ENCODE results near the gene NIPBL.

Gene NIPBL

GRCh38 chr5:36885149-36885548 is 8.6 kb downstream of the NIPBL start:
- Histone ChIP-seq H3K4me2 (ENCODE audit: insufficient read depth, low read length) (no peak overlapping the region), H3K9ac (ENCODE audit: low read depth, low read length) (no peak overlapping the region), H3K9me3 (ENCODE audit: insufficient read depth, low read length, severe bottlenecking) (no peaks in the 10 kb centered on the region), H3K4me1 (ENCODE audit: insufficient read depth, low read length) (peaks cover 20% of the 10 kb centered on the region), H2AFZ (ENCODE audit: low read depth, low read length) (no peak overlapping the region), H3K36me3 (ENCODE audit: insufficient read depth, low read length) (peaks cover 14% of the 10 kb centered on the region), H3K4me3 (ENCODE audit: low read depth in 1 of 2, low read length in 2 of 2) (no peak overlapping the region), H3K27me3 (ENCODE audit: insufficient read depth, low read length, poor library complexity) (no peaks in the 10 kb centered on the region), H3K27ac (ENCODE audit: low read length) (no peak overlapping the region), H3K79me2 (ENCODE audit: insufficient read depth, low read length) (peaks cover 100% of the 10 kb centered on the region), H4K20me1 (ENCODE audit: insufficient read depth, low read length) (peaks cover 73% of the 10 kb centered on the region)
- no peak for TF ChIP-seq EZH2 (IDR thresholded peaks at IDR 0.05; ENCODE audit: borderline replicate concordance, low read depth, low read length, severe bottlenecking)
- TF ChIP-seq CTCF (IDR thresholded peaks at IDR 0.05; ENCODE audit: borderline replicate concordance, extremely low read depth, low read length, poor library complexity, severe bottlenecking): no peak
- no peak for DNase-seq
- ATAC-seq (ENCODE audit: insufficient read depth, low read depth): no peak

GRCh38 chr5:36885566-36886485 is 9.3 kb downstream of the NIPBL start:
- Histone ChIP-seq H3K27me3 (ENCODE audit: insufficient read depth, low read length, poor library complexity) (no peaks in the 10 kb centered on the region), H4K20me1 (ENCODE audit: insufficient read depth, low read length) (peaks cover 75% of the 10 kb centered on the region), H3K4me1 (ENCODE audit: insufficient read depth, low read length) (peaks cover 16% of the 10 kb centered on the region), H3K36me3 (ENCODE audit: insufficient read depth, low read length) (peaks cover 19% of the 10 kb centered on the region), H3K27ac (ENCODE audit: low read length) (no peak overlapping the region), H3K4me2 (ENCODE audit: insufficient read depth, low read length) (no peak overlapping the region), H3K4me3 (ENCODE audit: low read depth in 1 of 2, low read length in 2 of 2) (no peak overlapping the region), H3K9me3 (ENCODE audit: insufficient read depth, low read length, severe bottlenecking) (no peaks in the 10 kb centered on the region), H3K9ac (ENCODE audit: low read depth, low read length) (no peak overlapping the region), H2AFZ (ENCODE audit: low read depth, low read length) (no peak overlapping the region), H3K79me2 (ENCODE audit: insufficient read depth, low read length) (peaks cover 100% of the 10 kb centered on the region)
- no peak for DNase-seq
- no peak for TF ChIP-seq CTCF (IDR thresholded peaks at IDR 0.05; ENCODE audit: borderline replicate concordance, extremely low read depth, low read length, poor library complexity, severe bottlenecking)
- no peak for TF ChIP-seq EZH2 (IDR thresholded peaks at IDR 0.05; ENCODE audit: borderline replicate concordance, low read depth, low read length, severe bottlenecking)
- ATAC-seq (ENCODE audit: insufficient read depth, low read depth): no peak

- no peak for TF ChIP-seq EZH2 (IDR thresholded peaks at IDR 0.05; ENCODE audit: borderline replicate concordance, low read depth, low read length, severe bottlenecking)
- TF ChIP-seq CTCF (IDR thresholded peaks at IDR 0.05; ENCODE audit: borderline replicate concordance, extremely low read depth, low read length, poor library complexity, severe bottlenecking): no peak
- Histone ChIP-seq H3K4me1 (ENCODE audit: insufficient read depth, low read length) (peaks cover 10% of the 10 kb centered on the region), H3K36me3 (ENCODE audit: insufficient read depth, low read length) (peaks cover 23% of the 10 kb centered on the region), H4K20me1 (ENCODE audit: insufficient read depth, low read length) (peaks cover 75% of the 10 kb centered on the region), H3K27me3 (ENCODE audit: insufficient read depth, low read length, poor library complexity) (no peaks in the 10 kb centered on the region), H3K9ac (ENCODE audit: low read depth, low read length) (no peak overlapping the region), H3K9me3 (ENCODE audit: insufficient read depth, low read length, severe bottlenecking) (no peaks in the 10 kb centered on the region), H2AFZ (ENCODE audit: low read depth, low read length) (no peak overlapping the region), H3K27ac (ENCODE audit: low read length) (no peak overlapping the region), H3K4me2 (ENCODE audit: insufficient read depth, low read length) (no peak overlapping the region), H3K4me3 (ENCODE audit: low read depth in 1 of 2, low read length in 2 of 2) (no peak overlapping the region), H3K79me2 (ENCODE audit: insufficient read depth, low read length) (peaks cover 100% of the 10 kb centered on the region)
- DNase-seq (no peak), ATAC-seq (ENCODE audit: insufficient read depth, low read depth) (no peak)
Observed at GRCh38 chr5:36886791-36887190, 10.2 kb downstream of the NIPBL start.
